GM12891 (cell line): ENCODE measurements around the gene PGPEP1.

ENCODE experiments used
- DNase-seq: peaks from one replicate; pipeline ENCODE4 v3.0.0; 2011; ENCODE audit warnings: low spot score; ENCODE audit not compliant: insufficient read length
- FAIRE-seq: peaks from 2 replicates; lab custom pipeline; 2011; peaks lifted over from hg19 to GRCh38; lab: Jason Lieb, UNC
- PAX5 ChIP-seq: IDR thresholded peaks from 2 replicates; pipeline ENCODE4 v1.6.1; 2011; ENCODE audit warnings: low read length, moderate library complexity, mild to moderate bottlenecking; ENCODE audit not compliant: insufficient read depth, severe bottlenecking
- POLR2A ChIP-seq: IDR thresholded peaks from 2 replicates; pipeline ENCODE4 v1.6.1; 2011; ENCODE audit warnings: low read depth, low read length, control low read depth
- POLR2AphosphoS5 ChIP-seq: IDR thresholded peaks from 2 replicates; pipeline ENCODE4 v1.6.1; 2011; ENCODE audit warnings: low read depth, low read length, control low read depth
- POU2F2 ChIP-seq: IDR thresholded peaks from 2 replicates; pipeline ENCODE4 v1.6.1; 2011; ENCODE audit warnings: low read depth, mild to moderate bottlenecking, control low read depth, low read length, moderate library complexity
- SPI1 ChIP-seq: IDR thresholded peaks from 2 replicates; pipeline ENCODE4 v1.6.1; 2011; ENCODE audit warnings: low read depth, low read length, control low read depth
- TAF1 ChIP-seq: IDR thresholded peaks from 2 replicates; pipeline ENCODE4 v1.6.1; 2011; ENCODE audit warnings: low read depth, low read length, control low read depth

Gene PGPEP1

DNA sequence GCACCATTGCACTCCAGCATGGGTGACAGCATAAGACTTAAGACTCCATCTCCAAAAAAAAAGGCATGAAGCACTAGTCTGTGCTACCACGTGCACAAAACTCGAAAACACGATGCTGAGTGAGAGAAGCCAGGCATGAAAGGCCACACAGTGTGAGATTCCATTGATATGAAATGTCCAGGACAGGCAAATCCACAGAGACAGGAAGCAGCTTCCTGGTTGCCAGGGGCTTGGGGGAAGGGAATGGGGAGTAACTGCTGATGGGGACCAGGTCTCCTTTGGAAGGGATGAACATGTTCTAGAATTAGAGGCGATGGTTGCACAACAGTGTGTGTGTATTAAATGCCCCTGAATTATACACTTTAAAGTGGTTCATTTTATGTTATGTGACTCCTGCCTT, 43.1 kb upstream of the PGPEP1 start:
- no peak for TF ChIP-seq POLR2A
- no peak for TF ChIP-seq POLR2AphosphoS5
- no peak for TF ChIP-seq PAX5
- TF ChIP-seq POU2F2: no peak
- no peak for TF ChIP-seq SPI1
- TF ChIP-seq TAF1: no peak
- FAIRE-seq: no peak
- DNase-seq: no peak

DNA sequence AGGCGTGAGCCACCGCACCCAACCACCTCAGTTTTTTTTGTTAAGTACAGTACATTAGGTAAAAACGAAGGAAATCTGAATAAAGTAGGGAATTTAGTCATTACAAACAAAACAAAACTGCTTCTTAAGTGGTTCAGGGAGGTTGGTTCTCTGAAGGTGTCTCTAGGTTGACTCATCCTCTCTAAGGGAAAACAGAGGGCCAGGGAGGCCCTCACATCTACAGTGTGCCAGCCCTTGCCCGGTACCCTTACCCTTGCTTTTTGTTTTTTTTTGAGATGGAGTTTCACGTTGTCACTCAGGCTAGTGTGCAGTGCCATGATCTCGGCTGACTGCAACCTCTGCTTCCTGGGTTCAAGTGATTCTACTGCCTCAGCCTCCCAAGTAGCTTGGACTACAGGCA, 41.8 kb upstream of the PGPEP1 start:
- TF ChIP-seq POU2F2 (no peak), PAX5 (no peak), POLR2AphosphoS5 (no peak), SPI1 (no peak), TAF1 (no peak), POLR2A (no peak)
- no peak for DNase-seq

DNA sequence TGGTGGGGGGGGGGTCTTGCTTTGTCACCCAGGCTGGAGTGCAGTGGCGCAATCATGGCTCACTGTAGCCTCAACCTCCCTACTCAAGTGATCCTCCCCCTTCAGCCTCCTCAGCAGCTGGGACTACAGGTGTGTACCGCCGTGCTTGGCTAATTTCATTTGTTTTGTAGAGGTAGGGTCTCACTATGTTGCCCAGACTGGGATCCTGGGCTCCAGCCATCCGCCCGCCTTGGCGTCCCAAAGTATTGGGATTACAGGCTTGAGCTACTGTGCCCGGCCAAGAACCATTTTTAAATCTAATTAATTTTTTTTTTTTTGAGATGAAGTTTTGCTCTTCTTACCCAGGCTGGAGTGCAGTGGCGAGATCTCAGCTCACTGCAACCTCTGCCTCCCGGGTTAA, 40.7 kb upstream of the PGPEP1 start:
- FAIRE-seq (no peak), DNase-seq (no peak)
- TF ChIP-seq POLR2A: no peak
- TF ChIP-seq PAX5: no peak
- no peak for TF ChIP-seq SPI1
- TF ChIP-seq POU2F2: no peak
- no peak for TF ChIP-seq TAF1
- no peak for TF ChIP-seq POLR2AphosphoS5

More for the DNA sequence above, 41.8 kb upstream of the PGPEP1 start:
- FAIRE-seq: no peak

DNA sequence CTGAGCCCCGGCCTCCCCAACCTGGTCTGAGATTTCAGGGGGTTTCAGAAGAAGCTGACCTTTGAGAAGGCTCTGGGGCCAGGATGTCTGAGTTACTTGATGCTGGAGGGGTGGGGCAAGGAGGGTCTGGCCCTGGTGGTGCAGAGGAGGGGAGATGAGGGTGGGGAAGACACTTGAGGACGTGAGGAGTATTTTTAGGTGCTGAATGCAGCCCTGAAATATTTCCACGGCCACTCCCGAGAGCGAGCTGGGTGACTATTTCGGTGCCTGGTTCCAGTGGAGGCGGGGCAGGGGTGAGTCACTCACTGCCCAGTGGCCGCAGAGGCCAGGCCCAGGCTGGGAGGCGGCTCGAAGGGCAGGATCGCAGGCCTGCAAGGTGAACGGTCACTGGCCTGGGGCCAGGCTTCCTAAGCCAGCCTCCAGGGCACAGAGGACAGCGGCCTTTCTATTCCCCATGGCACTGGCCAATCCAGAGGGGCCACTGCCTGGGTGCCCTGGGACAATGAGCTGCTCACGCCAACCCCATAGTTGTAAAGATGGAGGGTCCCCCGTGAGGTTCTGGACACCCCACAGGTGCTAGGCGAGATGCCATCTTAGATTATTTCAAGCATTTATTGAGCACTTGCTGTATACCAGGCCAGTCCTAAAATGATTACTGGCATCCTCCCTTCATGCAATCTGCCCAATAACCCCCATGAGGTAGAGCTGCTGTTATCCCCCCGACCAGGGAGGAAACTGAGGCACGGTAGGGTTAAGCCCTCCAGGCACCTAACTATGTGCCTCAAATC, 39.3 kb upstream of the PGPEP1 start:
- no peak for DNase-seq
- TF ChIP-seq PAX5 (no peak), TAF1 (no peak), POLR2AphosphoS5 (no peak), POLR2A (no peak), SPI1 (no peak), POU2F2 (no peak)
- no peak for FAIRE-seq

DNA sequence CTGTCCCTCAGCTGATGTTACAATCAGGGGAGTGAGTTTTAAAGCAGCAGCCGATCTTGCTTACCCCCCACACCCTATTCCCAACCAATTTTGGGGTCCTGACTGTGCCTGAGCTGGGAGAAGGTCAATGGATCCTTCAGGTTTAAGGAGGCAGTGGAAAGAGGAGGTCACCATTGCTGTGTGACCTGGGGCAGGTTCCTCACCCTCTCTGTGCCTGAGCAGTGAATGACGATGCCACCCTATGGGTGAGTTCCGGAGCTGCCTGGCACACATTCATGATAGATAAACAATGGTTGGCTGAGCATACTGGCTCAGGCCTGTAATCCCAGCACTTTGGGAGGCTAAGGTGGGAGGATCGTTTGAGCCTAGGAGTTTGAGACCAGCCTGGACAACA, 38.7 kb upstream of the PGPEP1 start:
- FAIRE-seq (no peak), DNase-seq (no peak)
- TF ChIP-seq SPI1 (no peak), TAF1 (no peak), POU2F2 (no peak), PAX5 (no peak), POLR2AphosphoS5 (no peak), POLR2A (no peak)

DNA sequence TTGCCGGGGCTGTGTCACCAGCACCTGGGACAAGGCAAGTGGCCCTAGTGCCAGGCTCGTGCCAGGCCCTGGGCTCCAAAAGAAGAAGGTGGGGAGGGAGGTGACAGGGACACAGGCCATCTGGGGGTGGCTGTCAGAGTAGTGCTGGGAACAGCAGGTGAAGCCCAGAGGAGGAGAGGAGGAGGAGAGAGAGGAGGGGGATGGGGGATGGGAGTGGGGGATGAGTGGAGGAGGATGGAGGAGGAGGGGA, 36.3 kb upstream of the PGPEP1 start:
- FAIRE-seq: no peak
- TF ChIP-seq POLR2A (no peak), POU2F2 (no peak), POLR2AphosphoS5 (no peak), SPI1 (no peak), PAX5 (no peak), TAF1 (no peak)
- no peak for DNase-seq

DNA sequence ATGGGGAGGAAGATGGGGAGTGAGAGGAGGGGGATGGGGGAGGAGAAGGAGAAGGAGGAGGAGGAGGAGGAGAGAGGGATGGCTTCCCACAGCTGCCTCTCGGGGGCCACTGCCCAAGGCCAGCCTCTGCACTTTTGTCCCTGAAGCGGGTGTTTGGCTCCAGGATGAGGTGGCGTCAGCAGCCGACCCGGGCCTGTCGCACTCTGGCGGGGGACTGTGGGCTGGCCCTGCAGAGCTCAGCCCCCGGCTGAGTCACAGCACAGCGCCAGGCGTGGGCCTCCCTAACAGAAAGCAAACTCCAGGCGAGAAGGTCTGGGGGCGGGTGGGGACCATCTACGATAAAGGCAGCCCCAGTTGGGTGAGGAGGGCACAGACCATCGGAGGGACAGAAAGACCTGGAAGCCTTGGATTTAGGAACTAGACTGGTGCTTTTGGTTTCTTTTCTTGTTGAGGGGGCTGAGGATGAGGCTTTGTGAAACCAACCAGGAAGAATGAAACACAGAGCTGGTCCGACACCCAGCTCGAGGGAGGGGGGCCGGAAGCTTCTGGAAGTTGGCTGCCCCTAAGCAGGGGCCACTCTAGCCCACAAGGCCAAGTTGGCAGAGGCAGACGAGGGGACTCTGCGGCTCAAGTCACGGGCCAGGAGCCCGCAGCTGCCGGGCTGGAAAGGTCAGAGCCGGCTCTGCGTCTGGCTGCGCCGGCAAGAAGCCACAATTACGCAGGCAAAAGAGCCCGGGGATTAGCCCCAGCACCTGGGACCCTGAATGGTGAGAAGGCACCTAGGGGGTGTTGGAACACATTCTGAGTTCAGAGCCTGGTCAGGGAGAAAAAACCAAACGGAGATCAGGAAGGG, 35.7 kb upstream of the PGPEP1 start:
- TF ChIP-seq TAF1 (peak; percentile 63; the same call in 1 of the 2 replicates), PAX5 (no peak), SPI1 (no peak), POLR2A (peak; percentile 59; the same call in 1 of the 2 replicates), POU2F2 (peak; percentile 51), POLR2AphosphoS5 (peak; percentile 65; the same call in 1 of the 2 replicates)
- peak; percentile 78 for FAIRE-seq
- DNase-seq: peak; percentile 89

DNA sequence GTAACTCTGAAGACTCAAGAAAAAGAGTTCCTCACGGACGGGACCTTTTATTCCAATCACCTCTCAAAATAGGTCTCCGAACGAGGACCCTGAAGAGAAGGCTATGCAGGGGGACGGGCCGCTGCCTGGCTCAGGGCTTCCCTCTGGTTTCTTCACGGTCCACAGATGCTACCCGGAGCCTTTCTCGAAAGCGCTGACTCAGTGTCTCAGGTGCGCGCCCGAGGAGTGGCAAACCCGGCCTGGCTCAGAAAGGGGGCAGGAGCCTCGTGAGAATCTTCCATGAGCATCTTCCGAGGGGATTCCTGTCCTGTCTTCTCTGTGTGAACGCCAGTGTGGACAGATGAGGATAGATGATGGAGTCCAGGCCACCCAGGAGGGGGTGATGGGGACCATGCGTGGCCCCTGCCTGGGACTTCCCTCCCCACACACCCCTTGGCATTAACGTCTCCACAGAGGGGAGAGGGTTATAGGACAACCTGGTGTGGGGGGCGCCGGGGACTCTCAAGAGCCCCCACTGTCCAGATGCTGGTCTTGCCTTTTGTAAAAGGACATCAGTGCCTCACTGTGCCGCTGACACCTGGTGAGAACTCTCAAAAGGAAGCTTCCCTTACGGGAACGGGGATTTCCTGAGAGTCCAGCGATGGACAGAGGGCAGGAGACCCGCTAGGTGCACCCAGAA, 34.0 kb upstream of the PGPEP1 start:
- no peak for TF ChIP-seq POU2F2
- no peak for TF ChIP-seq SPI1
- TF ChIP-seq POLR2A: no peak
- no peak for TF ChIP-seq POLR2AphosphoS5
- TF ChIP-seq TAF1: no peak
- TF ChIP-seq PAX5: no peak
- FAIRE-seq: no peak
- no peak for DNase-seq

DNA sequence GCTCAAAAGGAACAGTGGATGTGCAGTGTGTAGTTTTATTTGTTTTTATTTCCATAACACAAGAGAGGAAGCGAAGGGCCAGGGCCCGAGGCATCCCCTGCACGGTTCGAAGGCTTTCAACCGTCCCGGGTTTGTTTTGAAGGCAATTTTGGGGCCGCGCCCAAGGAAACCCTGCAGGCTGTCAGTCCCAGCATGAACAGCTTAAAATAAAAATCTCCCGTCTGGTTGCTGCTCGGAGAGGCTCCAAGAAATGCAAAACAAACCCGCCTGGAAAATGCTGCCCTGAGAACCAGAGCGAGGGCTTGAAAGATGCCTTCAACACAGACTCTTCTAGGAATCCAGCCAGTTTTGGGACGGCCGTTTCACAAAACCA, 33.5 kb upstream of the PGPEP1 start:
- DNase-seq: no peak
- FAIRE-seq: no peak
- TF ChIP-seq POLR2AphosphoS5 (no peak), POLR2A (no peak), TAF1 (no peak), PAX5 (no peak), POU2F2 (no peak), SPI1 (no peak)
